Fibroblast of lung (primary cell): Measurements from ENCODE around the gene INF2.

Experiments
- EZH2 ChIP-seq: IDR thresholded peaks from 2 replicates; pipeline ENCODE4 v1.5.1; 2012; ENCODE audit warnings: low read length, control low read depth, mild to moderate bottlenecking; ENCODE audit errors: missing control alignments
- TF ChIP-seq, protein P1 (sequence below), 2 donors: IDR thresholded peaks in 1 of 2; conservative IDR thresholded peaks in 1 of 2; 1 replicate in 1 of 2; 2 replicates in 1 of 2; pipeline ENCODE4 v1.5.1; 2011 to 2012; ENCODE audit warnings: low read length in 2 of 2, control low read depth in 1 of 2, inconsistent platforms in 1 of 2, low read depth in 1 of 2, mild to moderate bottlenecking in 1 of 2

DNA sequence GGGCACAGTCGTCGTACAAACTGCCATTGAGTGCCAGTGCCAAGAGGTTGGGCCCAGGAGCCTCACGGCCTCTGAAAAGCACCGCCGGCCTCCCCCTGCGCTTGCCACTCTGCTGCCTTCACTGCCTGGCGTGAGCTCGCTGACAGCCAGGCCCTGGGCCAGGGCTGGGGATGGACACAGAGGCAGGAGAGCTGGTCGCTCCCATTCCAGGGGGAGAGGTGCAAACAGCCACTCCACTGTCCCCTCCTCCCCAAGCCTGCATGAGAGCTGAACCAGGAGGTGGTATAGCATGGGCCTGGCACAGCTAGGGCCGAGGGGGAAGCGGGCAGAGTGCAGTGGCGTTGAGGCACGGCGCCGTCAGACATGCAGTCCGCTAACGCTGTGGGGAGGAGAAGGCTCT is 39.2 kb downstream of the INF2 start:
- TF ChIP-seq, protein P1, sequence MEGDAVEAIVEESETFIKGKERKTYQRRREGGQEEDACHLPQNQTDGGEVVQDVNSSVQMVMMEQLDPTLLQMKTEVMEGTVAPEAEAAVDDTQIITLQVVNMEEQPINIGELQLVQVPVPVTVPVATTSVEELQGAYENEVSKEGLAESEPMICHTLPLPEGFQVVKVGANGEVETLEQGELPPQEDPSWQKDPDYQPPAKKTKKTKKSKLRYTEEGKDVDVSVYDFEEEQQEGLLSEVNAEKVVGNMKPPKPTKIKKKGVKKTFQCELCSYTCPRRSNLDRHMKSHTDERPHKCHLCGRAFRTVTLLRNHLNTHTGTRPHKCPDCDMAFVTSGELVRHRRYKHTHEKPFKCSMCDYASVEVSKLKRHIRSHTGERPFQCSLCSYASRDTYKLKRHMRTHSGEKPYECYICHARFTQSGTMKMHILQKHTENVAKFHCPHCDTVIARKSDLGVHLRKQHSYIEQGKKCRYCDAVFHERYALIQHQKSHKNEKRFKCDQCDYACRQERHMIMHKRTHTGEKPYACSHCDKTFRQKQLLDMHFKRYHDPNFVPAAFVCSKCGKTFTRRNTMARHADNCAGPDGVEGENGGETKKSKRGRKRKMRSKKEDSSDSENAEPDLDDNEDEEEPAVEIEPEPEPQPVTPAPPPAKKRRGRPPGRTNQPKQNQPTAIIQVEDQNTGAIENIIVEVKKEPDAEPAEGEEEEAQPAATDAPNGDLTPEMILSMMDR (conservative IDR thresholded peaks at IDR 0.05 in 1 of 2, IDR thresholded peaks at IDR 0.05 in 1 of 2; ENCODE audit: low read depth in 1 of 2, low read length in 2 of 2) = no peak
- TF ChIP-seq EZH2 = no peak
